GOT3 (cell line): ENCODE results near the gene PEX16.

ENCODE experiments used
- DNase-seq: peaks from one replicate; lab custom pipeline; 2025; ENCODE audit warnings: mixed read lengths; lab: John Stamatoyannopoulos, UW

The PEX16 gene

DNA sequence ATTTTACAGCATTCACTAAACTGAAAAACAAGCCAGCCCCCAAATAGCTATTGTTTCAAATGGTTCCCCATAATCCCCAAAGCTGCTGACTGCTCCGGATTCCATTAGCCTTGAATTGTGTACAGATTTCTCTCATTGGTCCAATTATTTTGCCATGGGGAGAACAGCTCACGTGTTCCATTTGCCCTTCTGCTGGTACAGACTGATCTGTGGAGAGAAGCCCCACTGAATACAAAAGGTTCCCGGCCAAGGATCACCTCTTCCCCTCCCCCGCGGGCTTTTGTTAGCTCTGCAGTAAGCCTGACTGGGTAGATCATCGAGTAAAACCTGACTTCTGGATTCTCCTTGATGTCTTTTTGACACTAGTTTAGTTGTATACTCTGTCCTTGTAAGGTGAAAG, 41.3 kb downstream of the PEX16 start:
- no peak for DNase-seq

DNA sequence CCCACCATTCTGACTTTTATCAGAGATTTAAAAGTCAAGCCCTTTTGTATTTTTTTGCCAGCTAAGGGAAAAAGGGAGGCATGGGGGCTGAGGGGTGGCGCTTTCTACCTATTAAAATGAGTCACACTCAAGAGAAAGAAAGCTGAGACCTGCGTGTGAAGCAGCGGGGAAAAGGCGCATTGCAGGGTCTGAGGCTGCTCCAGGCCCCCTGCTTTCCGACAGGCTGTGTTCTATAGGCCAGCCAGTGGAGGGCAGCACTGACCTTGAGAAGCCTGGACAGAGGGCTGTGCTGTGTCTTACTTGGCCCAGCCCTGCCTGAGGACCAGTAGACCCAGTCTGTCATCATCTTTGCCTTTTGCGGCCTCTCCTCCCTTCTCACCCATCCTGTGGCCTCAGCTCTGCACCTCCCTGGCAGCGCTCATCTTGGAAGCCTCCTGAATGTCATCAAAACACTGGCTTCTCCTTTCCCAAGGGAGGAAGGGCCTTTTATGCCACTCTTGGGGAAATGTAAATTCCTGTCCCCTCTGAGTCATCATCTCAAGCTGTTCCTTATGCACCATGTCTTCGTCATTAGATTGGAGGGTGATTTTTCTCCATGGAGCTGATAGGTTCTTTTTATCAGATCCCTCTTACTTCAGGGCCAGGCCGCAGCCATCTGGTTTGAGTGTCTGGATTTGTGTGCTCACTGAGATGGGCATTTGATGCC, 44.9 kb downstream of the PEX16 start:
- DNase-seq: no peak

DNA sequence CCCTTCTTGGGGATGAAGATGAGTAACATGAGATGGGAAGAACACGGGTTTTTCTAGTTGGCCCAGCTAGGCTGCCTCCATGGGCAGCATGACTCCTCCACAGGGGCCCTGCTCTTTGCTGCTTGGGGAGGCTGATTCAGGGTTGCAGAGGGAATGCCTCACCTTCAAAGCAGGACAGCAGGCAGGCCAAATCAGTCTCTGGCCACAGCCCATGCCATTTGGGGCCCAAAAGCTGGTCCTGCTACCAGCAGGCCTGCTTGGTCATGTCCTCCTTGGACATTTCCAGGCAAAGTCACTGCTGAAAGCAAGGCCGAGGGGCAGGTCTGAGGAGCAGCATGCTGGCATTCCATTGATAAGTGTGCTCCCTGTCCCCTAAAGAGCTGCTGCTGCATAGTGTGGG, 46.0 kb downstream of the PEX16 start:
- DNase-seq: no peak

DNA sequence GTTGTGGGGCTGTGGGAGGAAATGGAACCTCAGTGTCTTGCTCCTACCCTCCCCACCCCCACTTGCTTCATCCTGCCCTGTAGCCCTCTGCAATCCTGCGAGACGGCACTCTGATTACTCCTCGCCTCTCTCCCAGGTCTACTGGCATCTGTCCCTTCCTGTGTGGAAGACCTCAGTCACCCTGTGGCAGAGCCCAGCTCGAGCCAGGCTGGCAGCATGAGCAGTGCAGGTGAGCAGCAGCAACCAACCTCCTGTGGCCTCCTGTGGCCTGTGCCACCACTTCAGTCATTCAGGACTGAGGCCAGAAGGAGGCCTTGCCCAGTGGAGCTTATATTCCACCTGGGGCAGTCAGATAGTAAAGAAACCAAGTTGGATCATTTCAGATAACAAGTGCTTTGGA, 47.0 kb downstream of the PEX16 start:
- no peak for DNase-seq

DNA sequence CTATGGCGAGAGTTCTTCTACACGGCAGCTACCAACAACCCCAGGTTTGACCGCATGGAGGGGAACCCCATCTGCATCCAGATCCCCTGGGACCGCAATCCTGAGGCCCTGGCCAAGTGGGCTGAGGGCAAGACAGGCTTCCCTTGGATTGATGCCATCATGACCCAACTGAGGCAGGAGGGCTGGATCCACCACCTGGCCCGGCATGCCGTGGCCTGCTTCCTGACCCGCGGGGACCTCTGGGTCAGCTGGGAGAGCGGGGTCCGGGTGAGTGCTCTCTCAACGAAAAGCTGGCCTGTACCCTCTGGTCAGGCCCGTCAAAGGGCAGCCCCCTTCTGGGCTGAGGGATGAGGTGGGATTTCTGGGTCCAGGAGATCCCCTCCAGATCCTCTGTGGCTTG, 48.1 kb downstream of the PEX16 start:
- DNase-seq: no peak

DNA sequence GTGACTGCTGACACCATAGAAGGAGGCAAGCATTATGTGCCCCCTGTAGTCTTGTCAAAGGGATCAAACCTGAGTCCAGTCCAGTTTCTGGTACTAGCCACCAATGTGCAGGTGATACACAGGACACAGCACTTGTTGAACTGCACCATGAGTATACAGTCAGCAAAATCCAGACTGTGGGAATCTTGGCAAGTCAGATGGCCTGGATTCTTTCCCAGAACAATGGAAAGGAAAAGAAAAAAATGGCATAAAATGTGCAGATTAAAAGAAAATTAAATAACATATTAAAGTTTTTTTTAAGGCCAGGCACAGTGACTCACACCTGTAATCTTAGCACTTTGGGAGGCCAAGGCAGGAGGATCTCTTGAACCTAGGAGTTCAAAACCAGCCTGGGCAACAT, 53.6 kb downstream of the PEX16 start:
- no peak for DNase-seq

DNA sequence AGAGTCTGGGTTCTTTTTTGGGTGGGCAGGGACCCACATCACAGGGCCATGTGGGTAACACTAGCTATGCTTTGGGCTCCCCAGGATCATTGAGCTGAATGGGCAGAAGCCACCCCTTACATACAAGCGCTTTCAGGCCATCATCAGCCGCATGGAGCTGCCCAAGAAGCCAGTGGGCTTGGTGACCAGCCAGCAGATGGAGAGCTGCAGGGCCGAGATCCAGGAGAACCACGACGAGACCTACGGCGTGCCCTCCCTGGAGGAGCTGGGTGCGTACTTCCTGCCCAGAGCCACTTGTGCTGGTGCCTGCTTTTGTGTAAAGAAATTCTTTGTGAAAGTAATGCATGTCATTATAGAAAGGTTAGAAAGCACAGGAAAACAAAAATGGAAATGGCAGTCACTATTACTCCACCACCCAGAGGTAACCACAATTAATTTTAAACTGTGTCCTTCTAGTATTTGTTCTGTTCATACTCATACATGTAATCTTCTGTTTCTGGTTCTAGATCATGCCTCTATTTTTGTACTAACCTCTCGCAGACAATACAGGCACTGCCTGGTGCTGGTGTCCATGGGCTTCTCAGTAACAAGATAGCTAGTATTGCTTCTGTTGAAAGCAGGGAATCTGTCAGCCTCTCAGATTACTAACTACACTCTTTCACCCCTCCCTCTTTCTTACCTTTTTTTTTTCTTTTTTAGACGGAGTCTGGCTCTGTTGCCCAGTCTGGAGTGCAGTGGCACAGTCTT, 56.7 kb downstream of the PEX16 start:
- no peak for DNase-seq

DNA sequence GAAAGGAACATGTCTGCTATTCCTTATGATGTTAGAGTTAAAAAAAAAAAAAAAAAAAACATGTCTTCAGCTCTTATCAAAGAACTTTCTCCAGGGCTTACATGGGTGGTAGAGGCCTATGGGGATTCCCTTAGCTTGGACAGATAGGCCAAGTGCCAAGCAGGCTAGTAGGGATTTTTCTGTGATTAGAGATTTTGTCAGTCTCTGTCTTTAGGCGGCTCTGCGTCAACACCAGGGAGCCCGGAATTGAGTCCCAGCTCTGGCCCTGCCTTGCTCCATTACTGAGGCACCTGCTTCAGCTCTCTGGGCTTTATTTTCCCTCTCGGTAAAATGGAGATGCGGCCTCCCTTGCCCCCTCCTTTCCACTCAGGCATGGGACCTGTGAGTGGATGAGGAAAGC, 57.3 kb downstream of the PEX16 start:
- no peak for DNase-seq
